Activated naive CD8-positive, alpha-beta T cell (primary cell): ENCODE results near the gene PDE8A.
A peak's percentile ranks its signal among the peaks of the same experiment; 100 is the strongest.

ENCODE experiments used
- H3K27ac Mint-ChIP-seq: one replicate; pipeline ENCODE4 v1.8.0; 2021; ENCODE audit warnings: mixed read lengths
- H3K27me3 Mint-ChIP-seq: one replicate; pipeline ENCODE4 v1.8.0; 2021; ENCODE audit warnings: mixed read lengths
- H3K36me3 Mint-ChIP-seq: one replicate; pipeline ENCODE4 v1.8.0; 2021; ENCODE audit warnings: mixed read lengths
- H3K4me1 Mint-ChIP-seq: one replicate; pipeline ENCODE4 v1.8.0; 2021; ENCODE audit warnings: low read depth, mixed read lengths
- H3K4me3 Mint-ChIP-seq: one replicate; pipeline ENCODE4 v1.8.0; 2021; ENCODE audit warnings: mild to moderate bottlenecking, mixed read lengths
- H3K9me3 Mint-ChIP-seq: one replicate; pipeline ENCODE4 v1.8.0; 2021; ENCODE audit warnings: low read depth, mixed read lengths

Gene PDE8A

DNA sequence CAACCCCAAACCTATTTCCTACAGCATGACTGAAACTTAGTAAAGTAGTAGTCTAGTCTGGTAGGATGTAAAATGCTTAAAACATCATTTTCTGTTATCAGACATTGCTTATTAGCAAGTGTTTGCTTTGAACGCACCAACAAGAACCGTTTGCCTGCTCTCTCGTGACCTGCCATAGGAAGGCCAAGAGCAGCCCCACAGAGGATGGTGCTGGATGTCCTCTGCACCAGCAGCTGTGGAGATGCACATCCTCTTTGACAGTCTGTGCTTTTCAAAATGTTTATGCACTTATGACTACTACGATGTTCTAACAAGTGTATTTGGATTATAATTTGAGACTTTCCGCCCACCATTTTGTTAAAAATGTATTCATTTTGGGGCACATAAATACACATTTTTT is 59.6 kb downstream of the PDE8A start:
- Mint-ChIP-seq H3K27me3 (no peaks in the 10 kb centered on the region), H3K4me1 (peaks cover 32% of the 10 kb centered on the region), H3K27ac (no peak overlapping the region), H3K9me3 (no peaks in the 10 kb centered on the region), H3K36me3 (no peaks in the 10 kb centered on the region), H3K4me3 (no peak overlapping the region)

DNA sequence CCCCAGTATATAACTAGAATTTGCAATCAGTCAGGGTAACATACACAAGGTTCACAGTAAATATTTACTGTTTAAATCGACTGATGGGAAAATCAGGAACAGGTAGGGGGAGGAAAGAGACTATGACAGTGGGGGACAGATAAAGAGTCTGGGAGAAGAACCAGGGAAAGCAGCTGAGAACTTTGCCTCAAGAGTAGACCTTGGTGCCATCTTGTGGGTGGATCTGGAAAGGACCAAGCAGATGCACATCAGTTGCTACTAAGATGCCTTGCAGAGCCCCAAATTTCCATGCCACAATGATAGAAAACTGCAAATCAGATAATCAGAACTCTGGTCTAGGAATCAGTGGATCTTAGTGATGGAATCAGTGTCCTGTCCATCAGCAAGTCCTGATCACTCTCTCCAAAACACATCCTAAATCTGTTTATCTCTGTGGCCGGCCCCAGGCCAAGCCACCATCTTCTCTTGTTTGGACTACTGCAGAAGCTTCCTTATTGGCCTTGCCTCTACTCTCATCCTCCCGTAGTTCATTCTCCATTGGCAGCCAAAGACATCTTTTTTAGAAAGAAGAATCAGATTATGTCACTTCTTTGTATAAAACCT is 62.7 kb downstream of the PDE8A start:
- no peak overlapping the region for H3K4me3 Mint-ChIP-seq
- peaks cover 34% of the 10 kb centered on the region for H3K4me1 Mint-ChIP-seq
- H3K36me3 Mint-ChIP-seq = no peaks in the 10 kb centered on the region
- no peak overlapping the region for H3K27ac Mint-ChIP-seq
- no peaks in the 10 kb centered on the region for H3K9me3 Mint-ChIP-seq
- H3K27me3 Mint-ChIP-seq = no peaks in the 10 kb centered on the region

DNA sequence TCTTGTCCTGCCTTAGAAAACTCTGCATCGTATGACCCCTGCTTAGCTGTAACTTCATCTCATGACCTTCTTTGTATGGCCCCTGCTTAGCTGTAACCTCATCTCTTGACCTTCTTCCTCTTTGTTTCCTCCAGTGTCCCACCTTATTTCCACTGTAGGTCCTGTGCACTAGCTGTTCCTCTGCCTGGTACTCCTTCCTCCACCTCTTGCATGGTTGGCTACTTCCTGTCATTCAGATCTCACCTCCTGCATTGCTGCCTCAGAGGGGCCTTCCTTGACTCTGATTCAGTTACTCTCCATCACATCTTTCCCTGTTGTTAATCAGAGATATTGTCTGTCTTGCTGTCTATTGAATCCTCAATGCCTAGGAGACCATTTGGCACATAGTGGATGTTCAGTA is 63.2 kb downstream of the PDE8A start:
- H3K27ac Mint-ChIP-seq = peak overlapping the region; percentile 55
- H3K27me3 Mint-ChIP-seq = no peaks in the 10 kb centered on the region

GRCh38 chr15:85045615-85046014 is 64.0 kb downstream of the PDE8A start:
- no peak overlapping the region for H3K4me3 Mint-ChIP-seq
- no peak overlapping the region for H3K27ac Mint-ChIP-seq

More for the DNA sequence above, 63.2 kb downstream of the PDE8A start:
- Mint-ChIP-seq H3K36me3 (no peaks in the 10 kb centered on the region), H3K4me1 (peaks cover 38% of the 10 kb centered on the region), H3K9me3 (no peaks in the 10 kb centered on the region), H3K4me3 (no peak overlapping the region)

DNA sequence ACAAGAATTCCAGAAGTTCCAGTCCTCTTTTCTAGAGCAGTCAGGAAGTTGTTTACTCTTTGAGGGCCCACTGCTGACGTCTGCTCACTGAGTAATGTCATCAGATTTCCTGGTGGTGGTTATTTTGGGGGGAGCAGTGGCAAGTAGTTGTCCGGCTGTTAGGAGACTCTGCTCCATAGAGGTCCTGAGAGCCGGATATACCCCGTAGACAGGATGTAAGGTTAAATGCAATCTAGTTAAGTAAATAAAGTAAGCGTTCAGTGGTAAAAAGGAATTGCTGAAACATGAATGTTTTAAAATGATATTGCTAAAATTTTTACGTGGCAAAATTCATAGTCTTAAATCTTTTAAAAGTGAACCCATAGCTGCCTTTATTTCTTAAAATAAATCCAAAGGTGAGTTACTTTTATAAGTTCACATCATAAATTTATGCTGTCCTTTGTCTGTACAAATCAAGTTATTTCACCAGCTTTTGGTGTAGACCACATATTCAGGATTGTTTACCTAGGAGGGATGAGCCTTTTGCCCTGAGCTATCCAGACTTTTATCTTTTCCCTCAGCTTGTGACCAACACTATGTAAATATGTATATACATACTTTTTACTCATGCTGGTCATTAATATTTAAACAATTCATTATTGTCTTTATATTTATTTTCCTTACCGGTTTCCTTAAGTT is 65.8 kb downstream of the PDE8A start:
- peak overlapping the region; percentile 23 for H3K4me3 Mint-ChIP-seq
- H3K27ac Mint-ChIP-seq = peak overlapping the region; percentile 43
- no peaks in the 10 kb centered on the region for H3K9me3 Mint-ChIP-seq
- H3K36me3 Mint-ChIP-seq = no peaks in the 10 kb centered on the region
- peaks cover 49% of the 10 kb centered on the region for H3K4me1 Mint-ChIP-seq
- no peaks in the 10 kb centered on the region for H3K27me3 Mint-ChIP-seq

More at GRCh38 chr15:85045615-85046014, 64.0 kb downstream of the PDE8A start:
- peaks cover 45% of the 10 kb centered on the region for H3K4me1 Mint-ChIP-seq
- H3K9me3 Mint-ChIP-seq = no peaks in the 10 kb centered on the region
- H3K27me3 Mint-ChIP-seq = no peaks in the 10 kb centered on the region
- no peaks in the 10 kb centered on the region for H3K36me3 Mint-ChIP-seq

DNA sequence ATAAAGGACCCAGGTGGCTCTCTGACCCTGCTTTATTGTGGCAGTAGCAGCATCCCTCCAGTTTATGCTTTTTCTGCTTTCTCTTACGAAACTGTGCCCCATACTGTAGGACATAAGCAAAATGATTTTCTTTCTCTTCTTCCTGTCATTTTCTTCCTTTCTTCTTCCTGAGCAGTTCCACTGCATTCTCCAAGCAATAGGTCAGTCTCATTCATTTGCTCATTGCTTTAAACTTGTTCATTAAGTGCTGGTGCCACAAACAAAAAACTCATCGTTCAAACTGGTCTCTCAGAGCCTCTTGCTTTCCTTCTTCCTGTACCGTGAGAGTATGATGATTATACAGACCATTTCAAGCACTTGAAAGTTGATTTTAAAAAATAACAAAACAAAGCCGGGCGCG is 66.8 kb downstream of the PDE8A start:
- H3K36me3 Mint-ChIP-seq = no peaks in the 10 kb centered on the region
- H3K4me3 Mint-ChIP-seq = peak overlapping the region; percentile 1
- no peaks in the 10 kb centered on the region for H3K27me3 Mint-ChIP-seq
- H3K27ac Mint-ChIP-seq = peak overlapping the region; percentile 61
- H3K9me3 Mint-ChIP-seq = no peaks in the 10 kb centered on the region
- H3K4me1 Mint-ChIP-seq = peaks cover 56% of the 10 kb centered on the region

- no peak overlapping the region for H3K4me3 Mint-ChIP-seq
- no peaks in the 10 kb centered on the region for H3K27me3 Mint-ChIP-seq
- peaks cover 56% of the 10 kb centered on the region for H3K4me1 Mint-ChIP-seq
- H3K27ac Mint-ChIP-seq = no peak overlapping the region
- peaks cover 4% of the 10 kb centered on the region for H3K36me3 Mint-ChIP-seq
- no peaks in the 10 kb centered on the region for H3K9me3 Mint-ChIP-seq
Observed at GRCh38 chr15:85049805-85050204, 68.1 kb downstream of the PDE8A start.

DNA sequence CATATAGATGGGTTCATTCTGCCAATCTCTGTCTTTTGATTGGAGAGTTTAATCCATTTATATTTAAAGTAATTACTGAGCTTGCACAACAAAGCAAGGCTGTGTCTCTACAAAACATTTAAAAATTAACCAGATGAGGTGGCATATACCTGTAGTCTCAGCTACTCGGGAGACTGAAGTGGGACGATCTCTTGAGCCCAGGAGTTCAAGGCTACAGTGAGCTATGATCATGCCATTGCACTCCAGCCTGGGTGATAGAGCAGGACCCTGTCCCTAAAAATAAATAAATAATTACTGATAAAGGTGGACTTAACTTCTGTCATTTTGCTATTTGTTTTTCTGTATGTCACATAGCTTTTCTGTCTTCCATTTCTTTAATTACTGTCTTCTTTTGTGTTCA is 78.1 kb downstream of the PDE8A start:
- peaks cover 21% of the 10 kb centered on the region for H3K9me3 Mint-ChIP-seq
- no peak overlapping the region for H3K27ac Mint-ChIP-seq
- no peaks in the 10 kb centered on the region for H3K27me3 Mint-ChIP-seq
- no peak overlapping the region for H3K4me3 Mint-ChIP-seq
- peaks cover 27% of the 10 kb centered on the region for H3K4me1 Mint-ChIP-seq
- peaks cover 37% of the 10 kb centered on the region for H3K36me3 Mint-ChIP-seq

- H3K36me3 Mint-ChIP-seq = peaks cover 31% of the 10 kb centered on the region
- peaks cover 17% of the 10 kb centered on the region for H3K4me1 Mint-ChIP-seq
- H3K27ac Mint-ChIP-seq = no peak overlapping the region
- H3K4me3 Mint-ChIP-seq = no peak overlapping the region
- H3K9me3 Mint-ChIP-seq = peaks cover 15% of the 10 kb centered on the region
- H3K27me3 Mint-ChIP-seq = no peaks in the 10 kb centered on the region
Observed at GRCh38 chr15:85062560-85062959, 80.9 kb downstream of the PDE8A start.

- H3K27ac Mint-ChIP-seq = no peak overlapping the region
- H3K27me3 Mint-ChIP-seq = no peaks in the 10 kb centered on the region
- H3K36me3 Mint-ChIP-seq = peaks cover 30% of the 10 kb centered on the region
- peaks cover 15% of the 10 kb centered on the region for H3K9me3 Mint-ChIP-seq
- H3K4me3 Mint-ChIP-seq = no peak overlapping the region
- peaks cover 14% of the 10 kb centered on the region for H3K4me1 Mint-ChIP-seq
Observed at GRCh38 chr15:85063088-85063487, 81.4 kb downstream of the PDE8A start.

- Mint-ChIP-seq H3K27ac (no peak overlapping the region), H3K9me3 (peaks cover 14% of the 10 kb centered on the region), H3K4me1 (peaks cover 12% of the 10 kb centered on the region), H3K36me3 (peaks cover 30% of the 10 kb centered on the region), H3K27me3 (no peaks in the 10 kb centered on the region), H3K4me3 (no peak overlapping the region)
Observed at GRCh38 chr15:85063522-85064079, 81.9 kb downstream of the PDE8A start.

DNA sequence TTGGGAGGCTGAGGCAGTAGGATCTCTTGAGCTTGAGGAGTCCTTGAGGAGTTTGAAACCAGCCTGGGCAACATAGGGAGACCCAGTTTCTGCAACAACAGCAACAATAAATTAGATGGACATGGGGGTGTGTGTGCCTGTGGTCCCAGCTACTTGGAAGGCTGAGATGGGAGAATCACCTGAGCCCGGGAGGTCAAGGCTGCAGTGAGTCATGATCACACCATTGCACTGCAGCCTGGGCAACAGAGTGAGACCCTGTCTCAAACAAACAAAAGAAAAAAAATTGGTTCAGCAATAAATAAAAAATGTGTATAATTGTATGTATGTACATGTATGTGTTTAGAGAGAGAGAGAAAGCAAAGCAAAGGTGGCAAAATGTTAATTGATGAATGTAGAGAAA is 83.1 kb downstream of the PDE8A start:
- Mint-ChIP-seq H3K27ac (no peak overlapping the region), H3K36me3 (peaks cover 21% of the 10 kb centered on the region), H3K27me3 (no peaks in the 10 kb centered on the region), H3K9me3 (peaks cover 7% of the 10 kb centered on the region), H3K4me1 (peaks cover 3% of the 10 kb centered on the region), H3K4me3 (no peak overlapping the region)

DNA sequence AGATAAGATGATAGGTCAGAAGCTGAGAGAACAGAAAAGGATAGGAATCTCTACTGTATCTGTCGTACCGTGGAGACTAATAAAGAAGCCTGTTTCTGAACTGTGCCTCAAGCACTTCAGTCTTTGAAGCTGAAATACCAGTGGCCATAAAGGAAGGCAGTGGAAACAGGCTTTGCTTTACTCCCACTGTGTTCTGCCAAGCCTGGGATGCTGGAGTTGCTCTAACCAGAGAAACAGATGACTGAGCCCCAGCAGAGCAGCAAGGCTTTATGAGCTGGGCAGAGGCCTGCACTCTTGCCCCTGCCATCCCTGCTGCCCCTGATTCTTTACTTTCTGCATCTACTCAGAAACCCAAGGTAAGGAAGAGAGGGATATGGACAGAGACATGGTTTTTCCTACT is 89.4 kb downstream of the PDE8A start:
- Mint-ChIP-seq H3K4me3 (no peak overlapping the region), H3K27ac (peak overlapping the region; percentile 16), H3K27me3 (no peaks in the 10 kb centered on the region), H3K4me1 (peaks cover 7% of the 10 kb centered on the region), H3K36me3 (peaks cover 26% of the 10 kb centered on the region), H3K9me3 (no peaks in the 10 kb centered on the region)

GRCh38 chr15:85071504-85071903 is 89.8 kb downstream of the PDE8A start:
- H3K4me3 Mint-ChIP-seq = no peak overlapping the region
- H3K36me3 Mint-ChIP-seq = peaks cover 26% of the 10 kb centered on the region
- H3K9me3 Mint-ChIP-seq = no peaks in the 10 kb centered on the region
- H3K4me1 Mint-ChIP-seq = peaks cover 7% of the 10 kb centered on the region
- no peaks in the 10 kb centered on the region for H3K27me3 Mint-ChIP-seq
- no peak overlapping the region for H3K27ac Mint-ChIP-seq

- no peaks in the 10 kb centered on the region for H3K27me3 Mint-ChIP-seq
- H3K4me3 Mint-ChIP-seq = no peak overlapping the region
- no peak overlapping the region for H3K27ac Mint-ChIP-seq
- peaks cover 25% of the 10 kb centered on the region for H3K36me3 Mint-ChIP-seq
- no peaks in the 10 kb centered on the region for H3K9me3 Mint-ChIP-seq
- H3K4me1 Mint-ChIP-seq = peaks cover 7% of the 10 kb centered on the region
Observed at GRCh38 chr15:85072917-85073316, 91.3 kb downstream of the PDE8A start.
